ENCODE measurements around the gene ATP2C2.

DNA sequence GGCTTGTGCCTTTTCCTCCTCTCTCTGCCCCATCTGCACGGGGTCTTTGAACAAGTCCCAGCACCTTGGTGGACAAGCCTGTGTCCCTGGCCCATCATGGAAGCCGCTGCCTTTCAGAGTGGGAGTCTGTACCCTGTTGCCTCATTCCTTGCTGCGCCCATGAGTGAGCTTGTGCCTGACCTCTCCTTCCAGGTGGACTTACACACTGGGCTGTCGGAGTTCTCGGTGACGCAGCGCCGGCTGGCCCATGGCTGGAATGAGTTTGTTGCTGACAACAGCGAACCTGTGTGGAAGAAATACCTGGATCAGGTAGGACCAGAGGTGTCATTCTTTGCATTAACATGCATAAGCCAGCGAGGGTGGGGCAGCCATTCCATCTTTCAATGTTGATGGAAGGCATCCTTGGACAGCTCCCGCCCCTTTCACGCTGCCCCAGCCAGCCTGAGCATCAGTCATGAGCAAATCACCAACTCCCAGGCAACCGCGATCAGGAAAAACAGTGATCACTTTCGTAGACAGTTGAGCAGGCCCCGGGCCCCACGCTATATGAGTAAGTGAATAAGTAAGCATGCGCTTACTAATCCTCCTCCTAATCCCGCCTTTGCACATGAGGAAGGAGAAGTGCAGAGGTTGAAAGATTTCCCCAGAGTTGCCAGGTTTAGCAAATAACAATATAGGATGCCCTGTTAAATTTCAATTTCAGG, 36.8 kb downstream of the ATP2C2 start:
- TF ChIP-seq, protein P1, sequence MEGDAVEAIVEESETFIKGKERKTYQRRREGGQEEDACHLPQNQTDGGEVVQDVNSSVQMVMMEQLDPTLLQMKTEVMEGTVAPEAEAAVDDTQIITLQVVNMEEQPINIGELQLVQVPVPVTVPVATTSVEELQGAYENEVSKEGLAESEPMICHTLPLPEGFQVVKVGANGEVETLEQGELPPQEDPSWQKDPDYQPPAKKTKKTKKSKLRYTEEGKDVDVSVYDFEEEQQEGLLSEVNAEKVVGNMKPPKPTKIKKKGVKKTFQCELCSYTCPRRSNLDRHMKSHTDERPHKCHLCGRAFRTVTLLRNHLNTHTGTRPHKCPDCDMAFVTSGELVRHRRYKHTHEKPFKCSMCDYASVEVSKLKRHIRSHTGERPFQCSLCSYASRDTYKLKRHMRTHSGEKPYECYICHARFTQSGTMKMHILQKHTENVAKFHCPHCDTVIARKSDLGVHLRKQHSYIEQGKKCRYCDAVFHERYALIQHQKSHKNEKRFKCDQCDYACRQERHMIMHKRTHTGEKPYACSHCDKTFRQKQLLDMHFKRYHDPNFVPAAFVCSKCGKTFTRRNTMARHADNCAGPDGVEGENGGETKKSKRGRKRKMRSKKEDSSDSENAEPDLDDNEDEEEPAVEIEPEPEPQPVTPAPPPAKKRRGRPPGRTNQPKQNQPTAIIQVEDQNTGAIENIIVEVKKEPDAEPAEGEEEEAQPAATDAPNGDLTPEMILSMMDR (IDR thresholded peaks at IDR 0.05), result no peak
- TF ChIP-seq POLR2A (IDR thresholded peaks at IDR 0.05), result no peak
